Peyer's patch (tissue), 4 donors: ENCODE measurements around the gene NRIP1. TPM values are rescaled to one million over a fixed set of nuclear protein-coding genes. Genes with fewer than 3 reads are reported as not detected.

Experiments used
- DNase-seq, 3 donors: peaks; one replicate each; pipeline ENCODE4 v3.0.0-alpha.2; 2017 to 2019
- H3K27ac ChIP-seq, 4 donors: fragments of 200-600 bp; sonication (generic); one replicate each; pipeline ENCODE4 v1.5.1; 2016 to 2019
- H3K27me3 ChIP-seq, 2 donors: fragments of 200-600 bp; sonication (generic); one replicate each; pipeline ENCODE4 v1.5.1; 2019
- H3K36me3 ChIP-seq, 3 donors: fragments of 200-600 bp; sonication (generic); one replicate each; pipeline ENCODE4 v1.5.1; 2016 to 2019
- H3K4me1 ChIP-seq, 4 donors: fragments of 200-600 bp; sonication (generic); one replicate each; pipeline ENCODE4 v1.5.1; 2016 to 2019
- H3K4me3 ChIP-seq, 4 donors: fragments of 200-600 bp; sonication (generic); 1 replicate in 3 of 4; 2 replicates in 1 of 4; pipeline ENCODE4 v1.5.1; 2016 to 2019; ENCODE audit warnings: mild to moderate bottlenecking in 1 of 4
- H3K9me3 ChIP-seq, 4 donors: fragments of 200-600 bp; sonication (generic); one replicate each; pipeline ENCODE4 v1.5.1; 2016 to 2019; ENCODE audit warnings: mild to moderate bottlenecking in 1 of 4
- POLR2A ChIP-seq, 2 donors: fragments of 450-650 bp; IDR thresholded peaks; one replicate each; pipeline ENCODE4 v1.5.1; 2017; ENCODE audit warnings: antibody characterized with exemption in 2 of 2, mild to moderate bottlenecking in 2 of 2, moderate library complexity in 2 of 2
- total RNA-seq, 4 donors: library from RNA; depleted of rRNA; stranded (reverse); fragments of >200 nt; gene quantifications; one replicate each; pipeline ENCODE4 v1.1.0, GENCODE V29; 2016
- TF ChIP-seq, protein P1 (sequence below), 6 experiments: fragments of 450-650 bp in 4 of 6; fragments of 200-600 bp in 2 of 6; sonication (generic) in 1 of 6; IDR thresholded peaks; one replicate each; pipeline ENCODE4 v1.5.1; 2017 to 2019; ENCODE audit warnings: antibody characterized with exemption in 6 of 6, mild to moderate bottlenecking in 3 of 6, moderate library complexity in 1 of 6

The NRIP1 gene
- total RNA-seq, 4 donors from 2014 or later, result 37.4 to 72.9 (median 53.6) TPM

- Histone ChIP-seq H3K27ac (no peak overlapping the region), H3K27me3 (no peaks in the 10 kb centered on the region), H3K4me1 (no peaks in the 10 kb centered on the region), H3K9me3 (no peaks in the 10 kb centered on the region), H3K36me3 (no peaks in the 10 kb centered on the region), H3K4me3 (no peak overlapping the region)
- DNase-seq, result no peak
- TF ChIP-seq, protein P1, sequence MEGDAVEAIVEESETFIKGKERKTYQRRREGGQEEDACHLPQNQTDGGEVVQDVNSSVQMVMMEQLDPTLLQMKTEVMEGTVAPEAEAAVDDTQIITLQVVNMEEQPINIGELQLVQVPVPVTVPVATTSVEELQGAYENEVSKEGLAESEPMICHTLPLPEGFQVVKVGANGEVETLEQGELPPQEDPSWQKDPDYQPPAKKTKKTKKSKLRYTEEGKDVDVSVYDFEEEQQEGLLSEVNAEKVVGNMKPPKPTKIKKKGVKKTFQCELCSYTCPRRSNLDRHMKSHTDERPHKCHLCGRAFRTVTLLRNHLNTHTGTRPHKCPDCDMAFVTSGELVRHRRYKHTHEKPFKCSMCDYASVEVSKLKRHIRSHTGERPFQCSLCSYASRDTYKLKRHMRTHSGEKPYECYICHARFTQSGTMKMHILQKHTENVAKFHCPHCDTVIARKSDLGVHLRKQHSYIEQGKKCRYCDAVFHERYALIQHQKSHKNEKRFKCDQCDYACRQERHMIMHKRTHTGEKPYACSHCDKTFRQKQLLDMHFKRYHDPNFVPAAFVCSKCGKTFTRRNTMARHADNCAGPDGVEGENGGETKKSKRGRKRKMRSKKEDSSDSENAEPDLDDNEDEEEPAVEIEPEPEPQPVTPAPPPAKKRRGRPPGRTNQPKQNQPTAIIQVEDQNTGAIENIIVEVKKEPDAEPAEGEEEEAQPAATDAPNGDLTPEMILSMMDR (IDR thresholded peaks at IDR 0.05), result no peak
- TF ChIP-seq POLR2A (IDR thresholded peaks at IDR 0.05), result no peak
Measured at GRCh38 chr21:14959343-14959742, 105.5 kb downstream of the NRIP1 start.

DNA sequence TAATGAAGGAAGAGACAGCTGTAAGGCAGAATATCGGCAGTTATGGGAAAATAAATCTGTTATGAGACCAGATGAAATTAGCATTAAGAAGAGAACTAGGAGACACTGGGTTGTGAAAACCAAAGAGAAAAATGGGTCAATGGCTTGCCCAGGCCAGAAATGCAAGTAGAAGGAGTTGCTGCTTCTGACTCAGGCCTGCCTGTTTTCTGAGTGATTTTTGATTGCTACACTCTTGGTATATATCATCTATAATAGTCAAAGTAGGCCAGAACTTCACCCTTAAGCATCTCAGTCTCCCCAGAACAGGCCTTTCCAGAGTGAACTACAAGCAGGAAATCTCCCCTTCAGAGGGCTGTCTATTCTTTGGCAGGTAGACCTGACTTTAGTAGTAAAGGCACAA is 107.0 kb downstream of the NRIP1 start:
- Histone ChIP-seq H3K4me1 (no peaks in the 10 kb centered on the region), H3K36me3 (no peaks in the 10 kb centered on the region), H3K27me3 (no peaks in the 10 kb centered on the region), H3K4me3 (no peak overlapping the region), H3K27ac (no peak overlapping the region), H3K9me3 (no peaks in the 10 kb centered on the region)
- no peak for TF ChIP-seq POLR2A (IDR thresholded peaks at IDR 0.05)
- TF ChIP-seq, protein P1 (IDR thresholded peaks at IDR 0.05), result no peak
- no peak for DNase-seq

GRCh38 chr21:14956807-14957206 is 108.0 kb downstream of the NRIP1 start:
- TF ChIP-seq POLR2A (IDR thresholded peaks at IDR 0.05), result no peak
- TF ChIP-seq, protein P1 (IDR thresholded peaks at IDR 0.05), result no peak
- H3K36me3 ChIP-seq, result no peaks in the 10 kb centered on the region
- no peaks in the 10 kb centered on the region for H3K4me1 ChIP-seq
- H3K9me3 ChIP-seq, result no peaks in the 10 kb centered on the region
- no peak overlapping the region for H3K27ac ChIP-seq
- H3K27me3 ChIP-seq, result no peaks in the 10 kb centered on the region
- no peak overlapping the region for H3K4me3 ChIP-seq
- no peak for DNase-seq

DNA sequence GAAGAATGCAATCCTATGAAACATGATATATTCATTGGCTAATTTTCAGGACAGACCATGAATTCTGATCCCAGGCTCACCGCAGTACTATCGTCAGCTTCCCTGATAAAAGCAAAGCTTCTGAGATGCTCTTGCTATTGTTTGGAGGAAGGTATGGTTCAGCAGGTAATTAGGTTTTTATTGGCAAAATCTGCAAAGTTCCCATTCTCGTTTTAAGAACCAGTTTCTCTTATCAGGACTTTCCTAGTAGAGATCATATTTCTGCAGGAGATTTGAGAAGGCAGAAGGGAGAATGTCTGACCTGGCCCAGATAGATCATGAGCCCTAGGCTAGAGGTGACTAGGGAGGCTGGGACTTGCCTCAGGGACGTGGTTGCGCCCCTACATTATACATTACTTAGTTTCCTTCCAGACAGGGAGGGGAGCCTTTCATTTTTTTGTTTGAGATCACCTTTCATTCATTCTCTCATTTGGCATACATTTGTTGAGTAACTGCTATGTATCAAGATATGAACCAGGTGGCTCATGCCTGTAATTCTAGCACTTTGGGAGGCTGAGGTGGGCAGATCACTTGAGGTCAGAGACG is 108.8 kb downstream of the NRIP1 start:
- no peak for DNase-seq
- H3K4me1 ChIP-seq, result no peaks in the 10 kb centered on the region
- H3K36me3 ChIP-seq, result no peaks in the 10 kb centered on the region
- no peaks in the 10 kb centered on the region for H3K9me3 ChIP-seq
- H3K27ac ChIP-seq, result no peak overlapping the region
- H3K27me3 ChIP-seq, result no peaks in the 10 kb centered on the region
- TF ChIP-seq, protein P1 (IDR thresholded peaks at IDR 0.05), result no peak
- no peak for TF ChIP-seq POLR2A (IDR thresholded peaks at IDR 0.05)
- no peak overlapping the region for H3K4me3 ChIP-seq

GRCh38 chr21:14952916-14953315 is 111.9 kb downstream of the NRIP1 start:
- H3K4me1 ChIP-seq, result no peaks in the 10 kb centered on the region
- H3K4me3 ChIP-seq, result no peak overlapping the region
- no peaks in the 10 kb centered on the region for H3K27me3 ChIP-seq
- no peaks in the 10 kb centered on the region for H3K9me3 ChIP-seq
- H3K27ac ChIP-seq, result no peak overlapping the region
- DNase-seq, result no peak
- no peaks in the 10 kb centered on the region for H3K36me3 ChIP-seq
- TF ChIP-seq POLR2A (IDR thresholded peaks at IDR 0.05), result no peak
- TF ChIP-seq, protein P1 (IDR thresholded peaks at IDR 0.05), result peak in 3 of 6 experiments; percentile 17 to 33 (median 31)

- no peak for DNase-seq
- Histone ChIP-seq H3K27ac (no peak overlapping the region), H3K4me3 (no peak overlapping the region), H3K36me3 (no peaks in the 10 kb centered on the region), H3K4me1 (no peaks in the 10 kb centered on the region), H3K27me3 (no peaks in the 10 kb centered on the region), H3K9me3 (no peaks in the 10 kb centered on the region)
- TF ChIP-seq, protein P1 (IDR thresholded peaks at IDR 0.05), result no peak
- no peak for TF ChIP-seq POLR2A (IDR thresholded peaks at IDR 0.05)
Measured at GRCh38 chr21:14949603-14950002, 115.2 kb downstream of the NRIP1 start.
